Inflammatory macrophage (primary cell): Measurements from ENCODE around the gene NCKAP5.

Experiments used
- DNase-seq, 2 donors: peaks; one replicate each; pipeline ENCODE4 v3.0.0-alpha.2; 2020 to 2022

The NCKAP5 gene

DNA sequence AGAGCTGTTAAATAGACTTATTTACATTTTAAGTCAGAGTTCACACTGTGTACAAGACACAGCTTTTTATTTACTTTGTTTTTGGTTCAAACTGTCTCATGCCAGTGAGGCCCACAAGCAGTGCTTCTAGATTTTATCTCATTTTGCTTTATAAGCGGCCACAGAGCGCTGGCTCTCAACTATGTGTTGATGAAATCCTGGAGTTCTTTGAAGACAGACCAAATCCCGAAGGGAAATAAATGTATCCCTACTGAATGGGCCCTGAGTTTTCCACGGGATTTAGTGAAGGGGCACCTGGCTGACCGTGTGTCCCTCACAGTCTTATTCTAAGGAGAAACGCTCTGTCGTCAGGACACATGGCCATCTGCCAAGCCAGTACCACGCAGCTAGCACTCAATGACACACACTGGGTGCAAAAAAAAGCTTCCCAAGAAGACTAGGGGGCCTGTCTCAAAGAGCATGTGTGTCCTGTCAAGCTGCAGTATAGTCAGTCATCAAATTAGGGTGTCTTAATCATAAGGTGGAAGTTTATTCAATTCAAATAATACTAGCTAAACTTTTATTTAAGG lies 921.6 kb downstream of the NCKAP5 start:
- no peak for DNase-seq

- DNase-seq = peak; percentile 59 to 60
These were observed 922.3 kb downstream of the NCKAP5 start for GRCh38 chr2:132645722-132646539.

DNA sequence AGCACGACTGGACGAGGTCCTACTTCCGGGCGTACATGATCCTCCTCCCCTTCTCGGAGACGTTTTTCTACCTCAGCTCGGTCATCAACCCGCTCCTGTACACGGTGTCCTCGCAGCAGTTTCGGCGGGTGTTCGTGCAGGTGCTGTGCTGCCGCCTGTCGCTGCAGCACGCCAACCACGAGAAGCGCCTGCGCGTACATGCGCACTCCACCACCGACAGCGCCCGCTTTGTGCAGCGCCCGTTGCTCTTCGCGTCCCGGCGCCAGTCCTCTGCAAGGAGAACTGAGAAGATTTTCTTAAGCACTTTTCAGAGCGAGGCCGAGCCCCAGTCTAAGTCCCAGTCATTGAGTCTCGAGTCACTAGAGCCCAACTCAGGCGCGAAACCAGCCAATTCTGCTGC lies 923.1 kb downstream of the NCKAP5 start:
- no peak for DNase-seq

DNA sequence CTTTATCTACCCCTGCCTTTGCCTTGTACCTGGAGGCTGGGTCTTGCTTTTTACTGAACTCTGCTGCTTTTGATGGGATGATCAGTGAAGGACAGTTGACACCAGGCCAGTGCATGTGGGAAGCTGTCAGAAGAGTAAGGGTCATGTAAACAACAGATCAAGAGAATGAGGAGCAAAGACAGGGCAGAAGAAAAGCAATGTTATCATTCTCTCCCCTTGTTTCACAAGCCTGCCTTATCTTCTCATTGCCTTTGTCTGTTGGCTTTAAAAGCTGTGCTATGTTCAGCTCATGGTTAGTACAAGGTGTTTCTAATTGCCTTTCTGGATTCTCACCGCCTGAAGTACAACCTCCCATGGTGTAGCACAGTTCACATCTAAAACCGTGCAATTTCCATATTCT lies 925.8 kb downstream of the NCKAP5 start:
- no peak for DNase-seq

DNA sequence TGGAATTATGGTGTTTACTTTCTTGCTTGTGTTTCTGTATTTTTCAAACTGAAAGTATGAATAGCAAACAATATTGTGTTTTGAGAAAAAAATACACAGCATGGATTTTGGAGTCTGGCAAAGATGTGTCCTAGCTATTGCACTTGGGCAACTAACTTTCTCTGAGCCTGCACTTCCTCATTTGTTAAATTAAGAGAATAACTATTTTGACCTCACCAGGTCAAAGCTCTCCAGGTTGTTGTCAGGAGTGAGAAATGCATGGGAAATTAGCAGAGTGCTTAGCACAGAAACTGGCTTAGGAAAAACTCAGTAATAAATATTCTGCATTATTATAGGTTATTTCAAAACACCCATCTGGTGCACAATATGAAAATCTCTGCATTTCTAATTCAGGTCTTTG lies 926.4 kb downstream of the NCKAP5 start:
- DNase-seq = no peak

- no peak for DNase-seq
These were observed 928.1 kb downstream of the NCKAP5 start for GRCh38 chr2:132640116-132640515.

- DNase-seq = no peak
These were observed 929.8 kb downstream of the NCKAP5 start for GRCh38 chr2:132638313-132639040.

GRCh38 chr2:132636346-132636745 lies 931.9 kb downstream of the NCKAP5 start:
- DNase-seq = no peak

GRCh38 chr2:132633635-132634034 lies 934.6 kb downstream of the NCKAP5 start:
- DNase-seq = no peak

DNA sequence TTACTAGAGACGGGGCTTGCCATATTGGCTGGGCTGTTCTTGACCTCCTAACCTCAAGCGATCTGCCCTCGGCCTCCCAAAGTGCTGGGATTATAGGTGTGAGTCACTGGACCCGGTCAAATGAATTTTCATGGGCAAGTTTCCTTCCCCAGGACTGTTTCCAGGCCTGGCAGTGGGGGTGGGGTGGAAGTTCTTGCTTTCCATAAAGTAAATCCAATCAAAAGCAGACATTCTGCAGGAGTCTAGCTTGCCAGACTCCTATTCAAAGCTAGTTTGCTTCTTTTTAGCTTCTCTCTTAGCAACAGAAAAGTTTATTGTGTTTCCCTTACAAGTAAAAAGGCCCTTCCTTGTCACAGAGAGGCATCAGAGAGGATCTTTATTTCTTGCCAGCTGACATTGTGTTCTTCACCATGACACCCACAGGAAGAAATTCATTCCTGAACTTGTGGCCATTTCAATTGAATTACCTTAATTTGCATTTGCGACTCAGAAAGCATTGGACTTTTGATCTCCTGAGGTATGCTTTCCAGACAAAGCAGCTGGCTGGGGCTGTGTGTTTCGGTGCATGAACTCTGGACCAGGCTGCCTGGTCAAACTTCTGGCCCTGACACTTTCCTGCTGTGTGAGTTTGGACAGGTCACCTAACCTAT lies 936.1 kb downstream of the NCKAP5 start:
- DNase-seq = no peak

GRCh38 chr2:132627536-132627935 lies 940.7 kb downstream of the NCKAP5 start:
- DNase-seq = no peak

- DNase-seq = peak; percentile 15 to 28
These were observed 945.0 kb downstream of the NCKAP5 start for GRCh38 chr2:132623096-132623839.
